Left ventricle myocardium superior (tissue), 1 donor: ENCODE results near the gene ANKIB1. TPM values are rescaled to one million over a fixed set of nuclear protein-coding genes. Genes with fewer than 3 reads are reported as not detected.
"Not testable (repeated sequence)": the region's sequence is repeated elsewhere in the genome, so short reads cannot be mapped to it uniquely, and the experiment has no call there.

Experiments
- ATAC-seq: fragments of 200-7000 bp; cut with Tn5 transposase; one replicate; pipeline ENCODE4 v1.9.1; 2020; ENCODE audit warnings: mild to moderate bottlenecking, moderate library complexity
- DNase-seq: peaks from one replicate; pipeline ENCODE4 v3.0.0-alpha.2; 2020
- intact Hi-C: fragments of 100-400 bp; cut with micrococcal nuclease; formaldehyde crosslinking; loops from one replicate; pipeline ENCODE4 v1.11.0; 2022
- total RNA-seq: library from RNA; stranded (reverse); fragmentation: NEBNext Ultra II Directional; extraction: Animal tissue kit (Norgen Biotek cat#: 25700); gene quantifications from one replicate; pipeline ENCODE4 v1.2.1, GENCODE V29; 2021
- donor health status: DM: no; HTN: yes; CAD: no; lungs with severe emphysema.

Gene ANKIB1
- total RNA-seq, 1 donor from 2014 or later = 39.3 TPM

DNA sequence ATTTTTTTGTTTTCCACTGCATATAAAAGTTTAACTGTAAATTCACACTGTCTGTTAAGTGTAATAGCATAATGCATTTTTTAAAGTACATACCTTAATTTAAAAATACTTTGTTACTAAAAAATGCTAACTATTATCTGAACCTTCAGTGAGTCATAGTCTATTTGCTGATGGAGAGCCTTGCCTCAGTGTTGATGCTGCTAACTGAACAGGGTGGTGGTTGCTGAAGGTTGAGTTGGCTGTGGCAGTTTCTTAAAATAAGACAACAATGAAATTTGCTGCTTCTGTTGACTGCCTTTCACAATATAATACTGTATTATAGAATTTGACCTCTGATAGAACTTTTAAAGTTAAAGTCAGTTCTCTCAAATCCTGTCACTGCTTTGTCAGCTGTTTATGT lies 129.2 kb downstream of the ANKIB1 start:
- DNase-seq = no peak
- intact Hi-C loops = no loop called here
- no peak for ATAC-seq

DNA sequence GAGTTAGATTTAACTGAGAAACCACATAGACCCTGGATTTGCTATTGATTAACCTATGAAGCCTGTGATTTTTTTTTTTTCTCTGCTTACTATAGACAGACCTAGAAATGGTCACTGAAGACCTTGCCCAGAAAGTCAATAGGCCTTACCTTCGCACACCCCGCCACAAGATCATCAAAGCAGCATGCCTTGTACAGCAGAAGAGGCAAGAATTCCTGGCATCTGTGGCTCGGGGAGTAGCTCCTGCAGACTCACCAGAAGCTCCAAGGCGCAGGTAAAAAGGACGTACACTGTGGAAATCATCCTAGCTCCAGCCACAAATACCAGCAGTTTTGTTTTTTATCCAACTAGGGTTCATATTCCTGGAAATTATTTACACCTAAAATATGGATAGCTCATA lies 145.3 kb downstream of the ANKIB1 start:
- DNase-seq = no peak
- no peak for ATAC-seq
- intact Hi-C loops = no loop called here

DNA sequence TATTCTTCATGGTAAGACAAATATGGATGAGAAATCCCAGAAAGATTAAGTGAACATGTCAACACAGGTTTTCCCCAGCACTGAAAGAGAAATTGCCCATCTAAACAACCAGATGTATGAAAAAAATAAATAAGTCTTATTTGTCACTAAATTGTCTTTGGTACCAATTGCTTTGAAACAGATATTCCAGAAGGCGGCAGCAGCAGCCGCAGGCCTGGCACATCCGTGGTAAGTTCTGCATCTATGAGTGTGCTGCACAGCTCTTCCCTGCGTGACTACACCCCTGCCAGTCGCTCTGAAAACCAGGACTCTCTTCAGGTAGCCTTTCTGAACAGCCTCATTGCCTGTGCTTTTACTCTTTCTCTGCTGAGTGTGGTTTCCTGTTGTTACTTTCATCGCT lies 151.8 kb downstream of the ANKIB1 start:
- DNase-seq (no peak), ATAC-seq (no peak)

DNA sequence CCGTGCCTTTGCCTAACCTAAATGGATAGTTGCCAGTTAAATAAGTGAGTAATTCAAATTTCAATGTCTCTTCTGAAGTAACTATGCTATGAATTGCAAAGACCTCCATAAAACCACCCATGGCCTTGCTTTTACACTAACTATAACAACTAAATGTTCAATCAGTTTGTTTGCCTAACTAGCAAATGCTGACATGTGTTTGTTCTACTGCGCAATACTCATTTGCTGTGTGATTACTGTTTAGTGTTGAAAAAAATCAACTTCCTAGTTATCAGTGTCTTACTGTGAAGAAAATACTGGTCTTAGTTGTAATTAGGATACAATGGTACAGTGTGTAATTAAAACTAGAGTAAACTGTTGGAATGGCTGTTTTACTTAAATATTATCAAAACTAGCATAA lies 154.2 kb downstream of the ANKIB1 start:
- DNase-seq (no peak), ATAC-seq (no peak)
- intact Hi-C loops = no loop called here

More for the DNA sequence above, 151.8 kb downstream of the ANKIB1 start:
- intact Hi-C loops = no loop called here

DNA sequence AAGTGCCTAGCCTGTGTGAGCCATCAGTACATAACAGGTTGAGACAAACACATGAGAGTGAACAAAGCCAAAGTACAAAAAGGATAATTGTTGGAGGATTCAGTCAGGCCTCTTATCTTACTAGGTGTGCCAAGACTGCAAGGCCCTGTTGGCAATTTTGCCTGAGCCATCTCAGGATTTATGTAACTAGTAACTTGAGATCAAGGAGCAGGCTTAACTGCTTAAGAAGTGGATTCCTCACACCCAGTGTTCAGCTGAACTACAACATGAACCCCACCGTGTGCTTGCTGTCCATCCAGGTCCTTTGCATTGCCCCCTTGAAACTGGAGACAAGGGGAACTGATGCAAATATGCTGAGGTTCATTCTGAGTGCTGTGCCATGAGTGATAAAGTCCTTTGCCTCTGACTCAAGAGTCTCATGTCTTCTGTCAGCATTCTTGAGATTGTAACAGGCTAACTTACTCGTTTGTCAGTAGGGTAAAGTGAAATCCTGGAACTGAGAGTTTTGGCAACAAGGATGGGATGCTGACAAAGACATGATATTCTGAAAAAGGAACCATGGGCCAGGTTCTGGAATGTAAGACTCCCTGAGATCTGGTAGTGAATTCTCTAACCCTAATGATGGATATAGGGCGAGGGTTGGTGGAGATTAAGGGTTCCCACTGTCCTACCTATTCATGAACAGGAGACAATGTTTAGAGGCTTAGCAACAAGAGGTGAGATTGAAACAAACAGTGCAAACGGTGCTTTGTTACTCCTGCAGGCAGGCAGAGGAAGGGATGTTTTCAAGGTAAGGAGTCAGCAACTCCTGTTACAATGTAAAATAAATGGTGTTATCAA lies 157.4 kb downstream of the ANKIB1 start:
- ATAC-seq = no peak
- DNase-seq = no peak
- intact Hi-C loops = no loop called here

DNA sequence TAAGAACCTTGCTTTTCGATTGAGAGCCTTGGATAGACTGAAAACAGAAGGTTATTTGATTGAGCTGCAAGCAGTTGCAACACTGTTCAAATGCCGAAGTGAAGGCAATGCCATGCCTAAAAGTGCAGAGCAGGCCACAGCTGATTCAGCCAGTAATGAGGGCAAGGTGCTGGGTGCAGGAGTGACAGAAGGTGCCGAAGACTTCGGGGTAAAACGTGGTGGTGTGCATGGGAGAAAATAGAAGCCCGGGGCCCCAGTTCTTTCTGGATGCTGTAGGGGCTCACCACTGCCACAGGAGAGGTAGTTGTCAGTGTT lies 157.9 kb downstream of the ANKIB1 start:
- no peak for ATAC-seq
- intact Hi-C loops = no loop called here
- no peak for DNase-seq

DNA sequence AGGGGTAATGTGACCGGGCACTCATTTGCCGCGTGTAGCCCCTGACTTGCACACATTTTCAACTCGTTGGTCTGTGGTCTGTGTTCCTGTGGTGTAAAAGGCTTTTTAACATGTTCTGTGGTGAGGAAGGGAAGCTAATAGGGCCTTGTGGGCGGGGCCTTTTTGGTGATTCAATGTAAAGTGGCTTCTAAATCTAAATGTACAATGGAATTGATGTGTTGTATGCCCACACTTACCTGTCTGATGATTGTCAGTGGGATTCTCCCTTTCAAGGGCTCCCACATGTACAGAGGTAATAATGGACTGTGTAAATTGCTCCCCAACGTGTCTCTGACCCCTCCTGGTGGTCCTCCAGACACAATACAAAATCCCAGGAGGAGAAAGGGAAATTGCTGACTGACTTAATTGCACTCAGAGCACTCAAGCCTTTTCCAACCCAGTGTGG lies 158.4 kb downstream of the ANKIB1 start:
- intact Hi-C loops = no loop called here
- ATAC-seq (no peak), DNase-seq (no peak)

DNA sequence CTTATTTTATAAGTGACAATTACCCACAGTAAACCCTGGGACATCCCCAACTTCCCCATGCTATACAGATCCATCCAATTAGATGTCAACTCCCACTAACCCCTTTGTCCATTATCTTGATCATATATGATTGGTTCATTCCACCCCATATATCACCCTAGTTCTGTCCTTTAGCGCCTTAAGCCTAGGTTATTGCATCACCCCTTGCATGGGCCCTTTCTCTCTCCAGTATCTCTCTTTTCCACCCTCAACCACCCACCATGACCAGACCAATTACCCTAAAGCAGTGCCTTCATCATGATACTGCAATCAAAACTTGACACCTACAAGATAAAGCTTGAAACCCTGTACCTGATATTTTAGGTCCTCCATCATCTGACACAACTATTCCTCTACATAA lies 163.6 kb downstream of the ANKIB1 start:
- DNase-seq = no peak
- intact Hi-C loops = no loop called here
- ATAC-seq = no peak

DNA sequence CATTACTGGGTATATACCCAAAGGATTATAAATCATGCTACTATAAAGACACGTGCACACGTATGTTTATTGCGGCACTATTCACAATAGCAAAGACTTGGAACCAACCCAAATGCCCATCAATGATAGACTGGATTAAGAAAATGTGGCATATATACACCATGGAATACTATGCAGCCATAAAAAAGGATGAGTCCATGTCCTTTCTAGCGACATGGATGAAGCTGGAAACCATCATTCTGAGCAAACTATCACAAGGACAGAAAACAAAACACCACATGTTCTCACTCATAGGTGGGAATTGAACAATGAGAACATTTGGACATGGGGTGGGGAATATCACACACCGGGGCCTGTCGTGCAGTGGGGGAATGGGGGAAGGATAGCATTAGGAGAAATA lies 164.4 kb downstream of the ANKIB1 start:
- intact Hi-C loops, ATAC-seq, DNase-seq: not testable (repeated sequence)

DNA sequence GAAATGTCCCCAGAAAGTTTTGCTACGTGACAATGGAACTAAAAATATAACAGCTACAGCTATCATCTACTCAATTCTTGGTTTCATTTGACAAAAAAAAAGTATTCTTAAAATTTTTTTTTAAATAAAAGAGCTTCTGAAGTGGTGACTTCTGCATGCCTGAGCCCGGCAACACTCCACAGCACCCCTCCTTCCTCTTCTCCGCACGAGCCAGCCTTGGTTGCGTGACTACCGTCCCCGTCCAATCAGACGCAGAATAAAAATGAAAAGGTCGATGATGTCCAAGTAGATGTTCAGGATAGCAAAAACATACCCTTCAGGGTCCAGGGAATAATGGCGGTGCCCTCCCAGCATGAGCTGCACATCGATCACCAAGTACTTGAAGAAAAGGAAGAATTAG lies 167.0 kb downstream of the ANKIB1 start:
- ATAC-seq (no peak), DNase-seq (no peak)
- intact Hi-C loops = no loop called here

DNA sequence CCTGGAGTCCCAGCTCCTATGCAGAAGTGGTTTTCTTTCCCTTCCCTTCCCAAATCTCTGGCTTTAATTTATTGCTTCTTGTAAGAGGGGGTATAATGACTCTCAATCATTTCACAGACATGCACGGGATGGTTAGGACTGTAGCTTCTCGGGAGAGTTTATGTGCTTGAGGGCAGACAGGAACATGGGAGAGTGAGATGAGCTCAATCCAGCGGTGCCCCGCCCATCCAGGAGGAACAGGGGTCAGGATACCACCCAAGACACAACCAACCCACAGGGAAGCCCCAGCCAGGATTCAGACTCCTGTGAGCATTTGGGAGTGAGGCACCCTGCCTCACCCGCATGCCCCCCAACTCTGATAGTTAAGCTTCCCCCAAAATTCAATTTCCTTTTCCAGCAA lies 167.8 kb downstream of the ANKIB1 start:
- no peak for ATAC-seq
- no peak for DNase-seq
- intact Hi-C loops = no loop called here

DNA sequence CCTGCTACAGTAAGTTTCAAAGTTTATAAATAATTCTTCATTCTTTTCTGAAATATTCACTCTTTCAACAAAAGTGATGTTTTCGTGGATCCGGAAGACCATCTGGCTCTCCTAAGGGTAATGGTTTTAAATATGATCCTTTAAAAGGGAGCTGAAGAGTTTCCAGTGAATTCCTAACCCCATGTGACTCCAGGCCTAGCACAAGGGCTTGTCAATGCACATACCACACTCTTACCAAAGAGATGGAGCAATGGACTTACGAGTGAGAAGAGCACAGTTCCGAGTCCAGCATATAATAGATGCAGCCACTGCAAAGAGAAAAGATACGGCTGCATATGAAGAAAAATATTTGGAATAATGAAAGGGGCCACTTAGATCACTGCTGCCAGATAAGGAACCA lies 169.5 kb downstream of the ANKIB1 start:
- ATAC-seq = no peak
- intact Hi-C loops = no loop called here
- DNase-seq = no peak

DNA sequence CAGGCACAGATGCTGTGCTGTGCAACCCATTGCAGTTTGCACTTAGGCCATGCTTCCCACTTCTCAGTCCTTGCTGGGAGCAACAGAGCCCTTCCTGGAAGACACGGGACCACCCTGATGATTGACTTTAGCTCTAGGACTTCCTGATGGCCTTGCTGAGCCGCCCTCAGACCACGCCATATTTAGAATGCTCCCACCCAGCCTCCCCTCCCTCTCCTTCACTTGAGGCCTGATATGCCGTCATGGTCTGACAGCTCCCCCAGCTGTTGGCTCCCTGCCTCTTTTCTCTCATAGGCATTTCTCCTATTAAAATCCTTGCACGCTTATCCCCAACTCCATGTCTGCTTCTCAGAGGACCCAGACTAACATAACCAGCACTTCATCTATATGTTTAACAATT lies 172.1 kb downstream of the ANKIB1 start:
- no peak for ATAC-seq
- intact Hi-C loops = no loop called here

DNA sequence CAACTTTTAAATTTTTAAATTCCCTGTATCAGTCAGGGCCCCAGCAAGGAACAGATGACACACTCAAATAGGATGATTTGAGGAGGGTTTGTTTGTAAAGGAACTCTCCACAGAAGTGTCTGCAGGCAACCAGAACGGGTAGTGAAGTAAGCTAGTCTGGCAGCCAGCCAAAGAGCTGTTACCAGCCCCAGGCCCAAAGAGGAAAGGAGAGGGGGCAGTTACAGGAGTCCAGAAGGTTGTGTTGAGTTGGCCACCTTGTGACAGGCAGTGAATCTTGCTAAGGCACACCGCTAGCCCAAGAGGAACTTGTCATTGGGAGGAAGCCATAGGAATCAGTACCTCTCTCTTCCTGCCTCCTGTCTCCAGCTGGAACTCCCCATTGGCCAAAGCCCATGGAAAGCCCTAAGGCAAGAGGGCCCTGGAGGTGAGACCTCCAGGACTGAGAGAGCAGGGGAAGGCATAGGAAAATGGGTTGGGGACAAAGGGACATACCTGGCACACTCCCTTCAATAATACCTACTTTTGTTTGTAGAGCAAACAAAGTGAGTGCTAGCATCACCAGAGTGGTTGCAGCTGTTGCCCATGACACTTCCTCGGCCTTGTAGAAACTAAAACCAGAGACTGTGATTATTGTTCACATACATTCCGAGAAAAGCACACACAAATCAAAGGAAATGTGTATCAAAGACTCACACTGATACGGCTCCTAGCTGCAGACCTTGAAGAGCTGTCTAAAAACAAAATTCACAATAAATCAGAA lies 176.1 kb downstream of the ANKIB1 start:
- no peak for DNase-seq
- intact Hi-C loops = no loop called here
- ATAC-seq = no peak

More for the DNA sequence above, 172.1 kb downstream of the ANKIB1 start:
- no peak for DNase-seq

DNA sequence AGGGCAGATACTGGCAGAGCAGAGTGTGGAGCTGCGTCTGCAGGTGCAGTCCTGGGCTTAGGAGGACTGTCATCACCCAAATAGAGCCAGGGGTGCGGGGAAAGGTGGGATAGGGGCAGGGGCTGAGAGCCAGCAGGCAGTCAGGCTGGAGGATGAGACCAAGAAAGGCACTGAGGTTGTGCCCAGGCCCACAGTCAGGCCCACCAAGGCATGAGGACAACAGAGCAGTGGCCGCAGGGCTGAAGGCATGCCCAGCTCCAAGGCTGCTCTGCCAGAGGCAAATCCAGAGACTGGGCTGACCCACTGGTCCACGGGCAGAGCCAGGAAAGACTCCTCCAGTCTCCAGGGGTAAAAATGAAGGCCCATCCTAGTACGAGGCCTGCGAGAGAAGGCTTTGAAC lies 177.2 kb downstream of the ANKIB1 start:
- DNase-seq (no peak), ATAC-seq (no peak)
- intact Hi-C loops = no loop called here

DNA sequence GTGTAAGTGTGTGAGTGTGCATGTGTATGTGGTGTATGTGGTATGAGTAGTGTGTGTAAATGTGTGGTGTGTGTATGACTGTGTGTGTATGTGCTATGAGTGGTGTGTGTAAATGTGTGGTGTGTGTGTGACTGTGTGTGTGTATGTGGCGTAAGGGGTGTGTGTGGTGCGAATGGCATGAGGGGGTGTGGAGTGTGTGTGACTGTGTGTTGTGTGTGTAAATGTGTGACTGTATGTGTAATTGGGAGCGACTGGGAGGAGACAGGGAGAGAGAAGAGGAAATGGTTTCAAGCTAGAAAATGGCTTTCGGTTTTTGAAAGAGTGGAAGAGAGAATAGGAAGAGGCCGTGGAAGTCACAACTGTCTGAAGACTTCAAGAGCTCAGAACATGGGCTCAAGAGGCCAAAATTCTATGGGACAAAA lies 177.9 kb downstream of the ANKIB1 start:
- no peak for DNase-seq
- intact Hi-C loops = no loop called here
- ATAC-seq = no peak

DNA sequence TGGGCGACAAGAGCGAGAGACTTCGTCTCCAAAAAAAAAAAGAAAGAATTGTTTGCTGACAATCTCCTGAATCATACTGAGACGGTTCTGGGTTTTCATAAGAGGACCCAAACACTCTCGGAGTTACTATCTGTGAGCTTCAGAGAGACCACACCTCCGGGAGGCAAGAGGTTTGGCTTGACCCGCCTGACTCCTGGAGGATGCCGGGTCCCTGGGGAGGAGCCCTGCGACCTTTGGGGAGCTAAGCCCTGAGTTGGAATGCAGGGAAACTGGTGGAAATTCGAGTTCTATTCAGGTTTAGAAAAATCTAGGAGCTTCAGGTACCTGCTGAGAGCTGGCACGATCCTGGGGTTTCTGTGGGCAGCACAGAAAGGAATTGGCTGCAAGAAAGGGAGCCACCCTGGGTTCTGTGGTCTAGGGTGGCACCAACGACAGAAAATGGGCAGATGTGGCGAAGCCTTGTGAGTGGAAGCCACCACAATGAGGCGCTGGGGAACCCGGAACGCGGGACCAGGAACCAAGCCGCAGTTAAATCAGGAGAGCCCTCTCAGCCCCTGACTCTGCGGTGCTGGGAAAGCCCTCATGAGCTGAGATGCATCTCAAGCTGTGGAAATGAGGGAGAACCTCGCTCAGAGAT lies 179.7 kb downstream of the ANKIB1 start:
- no peak for DNase-seq
- no peak for ATAC-seq
- intact Hi-C loops = no loop called here

DNA sequence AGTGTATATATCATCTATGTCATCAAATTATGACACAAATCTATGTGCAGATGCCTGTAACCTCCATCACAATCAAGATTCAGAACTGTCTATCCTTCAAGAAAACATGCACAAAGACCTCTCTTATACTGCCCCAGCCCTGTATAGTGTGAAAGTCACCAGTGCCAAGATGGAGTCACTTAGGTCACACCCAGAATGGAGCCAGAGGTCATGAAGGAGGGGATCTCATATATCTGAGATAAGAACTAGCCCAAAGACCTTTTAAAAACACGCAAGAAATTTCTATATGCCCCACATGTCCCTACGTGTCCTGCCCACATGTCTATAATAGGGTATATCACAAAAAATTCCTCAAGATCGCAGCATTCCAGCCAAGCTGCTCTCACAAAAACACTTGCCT lies 181.4 kb downstream of the ANKIB1 start:
- intact Hi-C loops = no loop called here
- DNase-seq (no peak), ATAC-seq (no peak)

DNA sequence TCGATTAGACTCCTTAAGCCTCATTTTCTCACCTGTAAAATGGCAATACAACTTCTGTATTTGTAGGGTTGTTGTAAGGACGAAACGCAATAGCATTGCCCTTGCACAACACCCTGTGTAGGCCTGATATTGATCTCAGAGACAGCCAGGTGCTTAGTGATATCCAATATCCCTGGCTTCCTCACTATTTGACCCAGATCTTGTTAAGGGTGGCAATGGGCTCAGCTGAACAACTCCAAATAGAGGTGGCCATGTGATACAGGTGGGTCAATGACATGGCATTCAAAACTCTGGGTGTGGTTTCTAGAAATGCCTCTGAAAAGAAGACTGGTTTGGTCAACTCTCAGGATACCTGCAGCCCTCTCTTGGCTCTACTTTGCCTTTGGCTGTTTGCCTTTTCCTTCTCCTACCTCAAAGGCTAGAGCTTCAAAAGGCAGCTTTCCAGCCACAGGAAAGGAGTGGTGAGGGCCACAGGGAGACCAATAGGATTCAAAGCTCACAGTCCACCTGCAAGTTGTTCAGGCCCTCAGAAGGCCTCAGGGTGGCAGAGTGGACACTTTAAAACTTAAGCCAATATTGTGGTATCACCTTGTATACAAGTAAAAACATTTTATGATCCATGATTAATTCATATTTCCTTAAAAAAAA lies 186.6 kb downstream of the ANKIB1 start:
- intact Hi-C loops = no loop called here
- no peak for DNase-seq
- ATAC-seq = no peak

DNA sequence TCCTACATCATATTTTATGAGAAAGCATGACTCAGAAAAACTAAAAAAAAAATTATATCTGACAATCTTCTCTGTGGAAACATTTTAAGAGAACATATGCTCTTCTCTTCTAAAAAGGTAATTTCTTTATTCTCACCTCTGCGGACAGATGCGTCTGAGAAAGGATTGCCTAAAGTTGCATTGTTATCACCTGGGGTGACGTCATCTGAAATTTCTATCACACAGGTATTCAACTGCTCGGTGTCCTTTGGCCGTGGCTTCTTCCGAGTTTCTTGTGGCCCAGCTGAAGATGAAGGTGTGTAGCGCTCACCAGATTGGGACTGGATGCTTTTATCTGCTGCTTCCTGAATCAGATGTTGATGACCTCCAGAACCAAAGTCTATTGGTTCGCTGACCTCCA lies 187.2 kb downstream of the ANKIB1 start:
- DNase-seq (no peak), ATAC-seq (no peak)
- intact Hi-C loops = no loop called here
